HG03095 (cell line): ENCODE data around the gene CAMTA1.

Experiments used
- ATAC-seq: cut with Tn5 transposase; IDR thresholded peaks from one replicate; pipeline ENCODE4 v1.9.1; 2021; ENCODE audit warnings: moderate library complexity; ENCODE audit not compliant: unreplicated experiment

The CAMTA1 gene

DNA sequence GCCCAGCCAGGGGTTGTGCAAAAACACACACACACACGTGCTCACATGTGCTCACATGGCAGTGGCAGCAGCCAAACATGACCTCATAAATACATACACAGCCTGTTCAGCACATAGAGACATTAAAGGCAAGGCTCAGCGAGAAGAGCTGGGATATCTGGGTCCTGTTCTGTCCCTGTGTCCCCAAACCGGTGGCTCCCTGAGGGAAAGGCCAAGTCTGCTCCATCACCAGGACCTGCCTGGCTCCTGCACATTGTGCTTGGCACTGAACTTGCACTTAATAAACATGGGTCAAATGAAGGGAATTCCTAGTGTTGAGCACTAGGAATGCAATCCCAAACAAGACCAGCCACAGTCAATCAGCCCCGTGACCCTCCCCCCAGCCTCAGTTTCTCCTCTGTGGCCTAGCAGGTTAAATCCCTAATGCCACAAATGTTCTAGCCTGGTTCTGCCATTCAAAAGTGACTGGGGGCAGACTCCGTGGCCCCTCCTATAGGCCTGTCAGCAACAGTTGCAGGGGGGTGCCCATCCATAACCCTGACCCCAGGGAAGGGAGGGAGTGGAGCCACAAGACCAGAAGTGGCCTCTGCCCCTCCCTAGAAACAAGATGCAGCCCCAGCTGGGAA is 825.0 kb downstream of the CAMTA1 start:
- ATAC-seq: no peak

DNA sequence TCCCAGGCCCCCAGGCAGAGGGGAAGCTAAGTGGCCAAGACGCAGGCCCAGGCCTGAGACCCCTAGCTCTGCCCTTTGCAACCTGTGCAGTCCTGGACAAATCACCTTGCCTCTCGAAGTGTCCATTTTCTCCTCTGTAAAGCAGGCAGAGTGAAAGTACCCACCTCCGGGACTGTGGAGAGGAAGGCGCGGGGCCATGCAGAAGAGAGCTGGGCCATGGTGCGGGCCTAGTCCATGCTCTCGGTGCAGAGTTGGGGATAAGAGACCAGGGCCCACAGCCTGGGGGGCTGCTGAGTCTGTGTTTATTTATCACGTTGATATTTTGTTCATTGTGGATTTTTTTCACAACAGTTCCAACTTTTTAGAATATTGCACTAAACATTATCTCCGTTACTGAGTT is 825.7 kb downstream of the CAMTA1 start:
- no peak for ATAC-seq

DNA sequence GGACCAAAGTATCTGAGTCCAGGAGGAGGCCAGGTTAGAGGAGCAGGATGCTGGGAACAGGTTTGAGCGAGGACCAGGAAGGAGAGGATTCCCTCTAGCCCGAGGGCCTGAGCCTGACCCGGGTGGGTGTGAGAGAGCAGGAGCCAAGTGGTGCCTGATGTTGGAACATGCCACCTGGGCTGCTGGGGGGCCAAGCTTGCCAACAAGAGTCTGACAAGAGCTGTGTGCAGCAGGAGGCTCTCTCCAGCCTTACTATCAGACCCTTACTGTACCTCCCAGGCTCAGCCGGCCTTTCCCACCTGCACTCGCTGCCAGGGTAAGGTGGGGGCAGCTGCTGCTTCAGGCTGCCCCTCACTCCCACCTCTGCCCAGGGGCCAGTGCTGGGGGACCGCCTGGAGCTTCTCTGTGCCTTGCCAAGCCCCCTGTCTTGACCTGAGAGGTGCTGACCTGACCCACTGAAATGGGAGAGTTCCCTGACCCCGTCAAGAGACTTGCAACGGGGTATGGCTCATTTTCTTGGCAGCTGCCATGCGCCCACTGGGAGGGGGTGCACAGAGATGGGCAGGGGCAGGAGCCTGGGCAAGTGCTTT is 826.3 kb downstream of the CAMTA1 start:
- no peak for ATAC-seq

DNA sequence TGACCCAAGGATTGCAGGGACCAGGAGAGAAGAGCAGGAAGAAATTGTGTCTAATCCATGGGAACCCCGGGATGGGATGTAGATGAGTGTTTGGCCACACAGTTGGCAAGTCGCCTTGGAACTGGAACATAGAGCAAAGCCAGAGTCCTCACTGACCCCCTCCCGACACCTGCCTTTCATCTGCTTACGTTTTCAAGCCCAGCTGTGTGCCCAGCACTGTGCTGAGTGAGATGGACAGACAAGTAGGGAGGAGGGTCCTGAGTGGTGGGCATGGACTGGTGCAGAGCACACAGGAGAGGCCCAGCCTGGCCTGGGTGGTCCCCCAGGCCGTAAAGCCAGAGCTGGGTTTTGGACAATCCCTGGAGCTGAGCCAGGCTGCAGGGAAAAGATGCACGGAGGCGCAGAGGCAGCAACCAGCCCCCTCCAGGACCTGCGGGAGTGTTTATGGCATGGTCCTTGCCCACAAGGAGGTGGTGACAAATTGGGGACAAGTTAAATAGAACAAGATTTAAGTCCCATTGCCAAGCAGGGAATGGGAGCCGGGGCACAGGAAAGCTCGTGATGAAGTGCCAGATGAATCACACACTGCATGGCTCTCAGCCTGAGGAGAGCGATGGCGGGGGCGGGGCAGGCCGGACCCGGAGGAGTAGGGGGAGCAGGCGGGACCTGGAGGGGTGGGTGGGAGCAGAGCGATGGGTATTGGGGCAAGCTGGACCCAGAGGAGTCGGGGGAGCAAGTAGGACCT is 828.0 kb downstream of the CAMTA1 start:
- no peak for ATAC-seq

DNA sequence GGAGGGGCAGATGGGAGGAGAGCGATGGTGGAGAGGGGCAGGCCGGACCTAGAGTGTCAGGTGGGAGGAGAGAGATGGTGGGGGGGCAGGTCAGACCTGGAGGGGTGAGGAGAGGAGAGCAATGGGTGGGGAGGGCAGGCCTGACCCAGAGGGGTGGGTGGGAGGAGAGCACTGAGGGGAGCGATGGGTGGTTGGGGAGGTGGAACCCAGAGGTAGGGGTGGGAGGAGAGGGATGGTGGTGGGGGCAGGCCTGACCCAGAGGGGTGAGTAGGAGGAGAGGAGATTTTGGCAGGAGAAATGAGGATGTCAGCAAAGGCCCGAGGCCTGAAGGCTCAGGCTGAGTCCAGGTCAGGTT is 828.6 kb downstream of the CAMTA1 start:
- ATAC-seq: no peak

DNA sequence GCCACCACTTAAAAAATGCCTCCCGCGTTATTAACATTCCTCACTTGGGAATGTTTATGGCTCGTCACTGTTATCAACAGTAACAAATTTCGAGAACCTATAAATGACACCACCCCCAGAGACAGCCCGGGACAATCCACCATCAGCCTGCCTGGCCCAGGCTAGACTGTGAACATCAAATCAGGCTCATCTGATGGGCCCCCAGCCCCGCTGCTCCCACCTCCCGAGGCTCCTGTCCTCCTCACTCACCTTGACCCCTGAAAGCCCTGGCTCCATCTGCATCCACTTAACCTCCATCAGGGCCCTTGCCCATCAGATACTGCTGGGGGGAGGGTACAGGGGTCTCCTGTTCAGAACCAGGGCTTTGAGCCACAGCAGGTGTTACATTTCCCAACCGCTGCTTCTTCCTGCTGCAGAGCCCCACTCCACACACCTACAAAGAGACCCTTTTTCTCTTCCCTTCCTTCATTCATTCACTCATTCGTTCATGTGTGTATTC is 829.4 kb downstream of the CAMTA1 start:
- ATAC-seq: no peak

DNA sequence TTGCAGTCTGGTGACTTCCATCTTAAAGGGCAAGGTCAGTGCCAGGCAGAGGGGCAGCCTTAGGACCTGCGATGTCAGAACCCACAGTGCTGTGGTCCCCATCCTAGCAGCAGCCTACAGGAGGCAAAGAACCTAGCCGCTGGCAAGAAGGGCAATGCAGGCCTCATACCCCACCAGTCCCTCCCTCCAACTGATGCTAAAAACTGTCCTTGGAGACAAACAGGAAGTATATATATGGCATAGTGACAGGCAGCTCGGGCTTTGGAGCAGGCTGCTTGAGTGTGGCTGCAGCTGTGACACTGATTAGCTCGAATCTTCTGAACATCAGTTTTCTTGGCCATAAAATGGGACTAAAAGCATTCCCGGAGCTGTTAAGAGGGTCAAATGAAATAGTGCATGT is 829.9 kb downstream of the CAMTA1 start:
- ATAC-seq: no peak

DNA sequence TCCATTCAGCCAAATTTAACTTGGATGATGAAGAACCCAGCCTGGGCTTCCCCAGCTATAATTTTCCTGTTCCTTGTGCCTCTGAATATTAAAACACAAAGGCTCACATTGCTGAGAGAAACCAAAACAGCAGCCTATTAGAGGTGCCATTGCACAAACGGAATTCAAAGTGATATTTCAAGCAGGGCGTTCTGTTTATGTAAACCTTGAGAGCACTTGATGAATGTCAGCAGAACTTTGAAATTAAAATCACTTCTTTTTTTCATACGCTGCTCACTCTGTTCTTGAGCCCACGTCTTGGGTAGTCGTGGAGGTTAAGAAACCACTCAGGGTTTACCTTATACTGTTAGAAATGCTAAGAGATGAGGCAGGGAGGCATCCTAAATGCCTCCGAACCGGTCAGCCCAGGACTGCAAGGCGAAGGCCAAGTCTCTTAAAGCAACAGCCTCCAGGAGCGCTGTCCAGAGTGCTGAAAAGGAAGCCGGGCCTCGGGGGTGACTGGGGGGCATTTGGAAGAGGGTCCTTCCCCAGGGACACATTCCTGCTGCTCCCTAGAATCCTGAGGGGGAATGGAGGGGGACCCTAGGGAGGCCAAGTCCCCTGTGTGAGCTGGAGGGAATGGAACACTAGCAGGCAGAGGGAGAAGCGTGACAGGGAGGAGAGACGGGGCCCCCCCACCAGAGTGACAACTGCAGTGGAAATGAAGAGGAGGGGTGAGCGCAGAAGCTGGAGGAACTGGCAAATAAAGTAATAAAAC is 831.0 kb downstream of the CAMTA1 start:
- no peak for ATAC-seq

DNA sequence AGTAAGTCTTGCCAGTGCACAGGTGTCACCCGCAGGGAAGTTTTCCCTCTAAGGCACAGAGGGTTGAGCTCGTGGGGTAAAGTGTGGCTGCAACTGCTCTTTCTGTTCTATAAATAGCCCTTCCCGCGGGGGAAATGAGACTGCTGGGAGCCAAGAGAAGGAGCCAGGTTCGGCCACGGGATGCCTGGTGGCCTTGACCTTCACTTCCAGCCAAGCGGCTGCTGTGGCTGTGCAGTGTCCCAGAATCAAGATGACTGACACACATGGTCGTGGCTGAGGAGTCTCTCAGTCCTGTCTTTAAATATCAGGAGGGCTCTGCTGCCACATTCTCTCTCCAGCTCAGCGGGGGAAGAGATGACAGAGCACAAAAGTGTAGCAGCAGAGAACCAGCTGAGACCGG is 831.7 kb downstream of the CAMTA1 start:
- no peak for ATAC-seq

DNA sequence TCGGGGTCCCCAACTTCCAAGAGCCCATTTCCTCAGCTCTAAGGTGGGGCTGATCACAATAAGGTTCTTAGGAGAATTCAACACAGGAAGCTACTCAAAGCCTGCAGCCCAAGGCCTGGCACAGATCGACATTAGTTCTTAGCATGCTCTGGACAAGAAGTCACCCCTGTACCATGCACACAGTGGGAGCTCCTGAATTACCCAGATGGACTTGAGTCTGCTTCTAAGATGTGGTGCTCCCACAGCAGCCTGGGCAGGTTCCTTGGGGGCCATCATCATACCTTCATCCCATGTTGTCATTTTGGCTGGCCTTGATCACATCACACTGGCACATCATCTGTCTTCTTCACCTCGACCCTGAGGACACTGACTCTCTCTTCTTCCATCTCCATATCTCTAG is 832.6 kb downstream of the CAMTA1 start:
- no peak for ATAC-seq

DNA sequence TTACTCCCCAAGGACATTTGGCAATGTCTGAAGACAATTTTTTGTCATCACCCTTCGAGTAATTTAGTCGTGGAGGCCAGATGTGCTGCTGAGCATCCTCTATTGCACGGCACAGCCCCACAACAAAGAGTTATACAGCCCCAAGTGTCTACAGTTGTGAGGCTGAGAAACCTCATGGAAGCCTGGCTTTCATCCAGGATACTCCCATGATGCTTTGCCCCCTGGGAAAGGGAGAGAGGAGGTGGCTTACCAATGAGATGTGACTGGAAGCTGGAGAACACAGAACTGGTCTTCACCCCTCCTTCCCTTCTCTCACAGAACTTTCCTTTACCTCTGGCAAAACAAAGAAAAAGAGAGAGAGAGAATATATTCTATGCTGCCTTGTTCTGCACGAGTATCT is 834.9 kb downstream of the CAMTA1 start:
- no peak for ATAC-seq

DNA sequence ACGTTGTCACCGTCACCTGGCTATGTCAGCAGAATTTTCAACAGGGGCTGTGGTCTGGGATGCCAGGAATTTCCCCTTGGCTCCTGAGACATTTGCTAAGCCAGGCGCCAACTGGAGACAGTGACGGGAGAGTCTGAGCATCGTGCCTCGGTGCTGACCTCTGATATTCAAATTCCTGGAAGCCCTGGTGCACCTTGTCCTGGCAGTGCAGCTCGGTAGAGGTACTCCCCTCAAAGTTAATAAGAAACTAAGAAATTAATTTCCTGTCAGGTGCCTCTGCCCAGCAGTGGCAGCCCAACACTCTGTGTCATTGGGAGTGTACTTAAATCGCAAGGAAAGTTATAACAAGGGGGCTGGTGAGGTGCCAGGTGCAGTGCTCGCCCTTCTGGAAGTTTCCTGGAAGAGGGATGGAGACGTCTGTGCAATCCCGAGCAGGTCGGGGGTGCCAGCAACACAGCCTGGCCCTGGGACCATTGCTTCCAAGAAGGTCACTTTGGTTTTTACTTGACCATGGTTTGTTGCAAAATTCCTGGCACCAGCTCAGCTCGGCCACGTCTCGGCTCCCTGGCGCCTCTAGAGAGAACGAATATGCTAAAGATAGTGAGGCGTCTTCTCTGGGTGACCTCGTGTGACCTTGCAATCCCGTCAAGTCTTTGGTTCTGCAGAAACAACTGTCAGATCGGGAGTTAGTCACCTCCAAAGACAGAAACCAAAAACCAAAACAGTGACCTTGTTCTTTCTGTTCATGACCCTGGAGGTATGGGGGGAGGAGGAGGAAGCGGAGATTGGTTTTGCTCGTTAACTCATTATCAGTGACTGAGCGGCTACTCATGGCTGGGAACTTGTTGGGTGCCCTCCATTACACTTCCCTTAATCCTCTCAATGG is 836.3 kb downstream of the CAMTA1 start:
- no peak for ATAC-seq

DNA sequence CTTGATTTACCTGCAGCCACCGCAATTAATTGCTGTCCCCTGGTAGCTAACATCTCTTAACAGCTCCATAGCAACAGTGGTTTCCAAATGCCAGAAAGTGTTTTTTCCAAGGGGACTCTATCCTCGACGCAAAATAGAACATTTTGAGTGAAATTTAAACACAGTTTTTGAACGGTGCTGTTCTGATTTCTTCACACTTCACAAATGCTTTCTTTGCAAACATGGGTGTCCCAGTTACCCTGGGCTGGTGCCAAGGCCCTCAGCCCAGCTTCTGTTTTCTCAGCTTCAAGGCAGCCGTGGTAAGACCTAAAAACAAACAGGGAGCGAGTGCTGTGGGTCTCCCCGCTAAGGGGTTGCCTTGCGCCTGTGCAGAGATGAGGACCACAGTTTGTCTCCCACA is 838.6 kb downstream of the CAMTA1 start:
- no peak for ATAC-seq

DNA sequence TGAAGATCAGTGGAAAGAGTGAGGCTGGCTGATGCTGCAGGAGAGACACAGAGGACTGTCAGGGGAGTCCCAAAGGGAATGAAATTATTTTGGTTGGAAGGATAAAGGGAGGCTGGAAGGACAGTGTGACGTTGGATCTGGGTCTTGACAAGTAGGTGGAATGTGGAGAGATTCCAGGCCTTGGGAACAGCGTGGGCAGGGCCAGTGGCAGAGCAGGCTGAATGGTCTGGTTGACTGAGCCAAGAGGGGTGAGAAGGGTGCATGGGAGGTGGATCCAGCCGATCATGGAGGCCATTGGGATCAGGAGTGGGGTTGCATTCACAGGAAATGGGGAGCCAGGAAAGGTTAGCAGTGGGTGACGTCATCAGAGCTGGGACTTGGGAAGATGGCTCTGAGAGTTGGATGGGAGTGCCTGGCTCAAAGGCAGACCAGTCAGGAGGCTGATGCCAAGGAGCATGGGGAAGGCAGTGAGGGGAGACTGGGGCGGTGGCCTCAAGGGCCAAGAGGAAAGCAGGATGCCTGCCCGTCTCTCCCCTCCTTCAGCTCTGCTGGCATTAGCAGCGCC is 839.6 kb downstream of the CAMTA1 start:
- ATAC-seq: no peak

DNA sequence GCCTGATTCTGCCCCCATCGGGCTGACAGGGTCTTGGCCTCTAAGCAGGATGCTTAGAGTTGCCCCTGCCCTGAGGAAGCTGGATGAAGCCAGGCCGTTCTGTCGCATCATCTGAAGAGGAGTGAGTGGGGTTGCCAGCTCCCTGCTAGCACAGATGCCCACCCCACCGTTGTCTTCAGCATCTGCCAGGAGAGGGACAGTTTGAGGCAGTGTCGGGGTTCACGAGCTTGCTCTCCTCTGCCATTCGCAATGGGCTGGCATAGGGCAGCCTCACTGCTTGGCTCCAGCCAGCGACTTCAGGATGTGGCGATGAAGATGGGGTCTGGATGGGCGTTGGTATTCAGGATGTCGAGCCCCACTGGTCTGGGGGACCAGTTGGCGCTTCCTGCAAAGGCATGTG is 840.1 kb downstream of the CAMTA1 start:
- ATAC-seq: no peak

DNA sequence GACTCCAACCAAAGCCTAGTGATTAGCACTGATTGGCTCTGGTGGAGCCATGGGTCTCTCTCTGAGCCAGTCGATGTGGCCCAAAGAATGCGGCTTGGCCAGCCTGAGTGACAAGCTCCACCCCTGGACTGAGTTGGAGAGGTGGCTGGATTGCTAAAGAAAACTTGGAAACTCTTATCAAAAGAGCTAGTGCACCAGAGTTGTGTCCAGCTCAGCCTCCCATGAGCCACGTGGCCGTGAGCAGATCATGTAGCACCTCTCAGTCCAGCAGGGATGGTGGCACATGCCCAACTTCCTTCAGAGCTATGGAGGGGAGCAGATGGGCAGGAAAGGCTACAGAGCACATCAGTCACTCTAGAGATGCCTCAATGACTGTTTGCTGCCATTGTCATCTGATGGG is 843.0 kb downstream of the CAMTA1 start:
- ATAC-seq: no peak

DNA sequence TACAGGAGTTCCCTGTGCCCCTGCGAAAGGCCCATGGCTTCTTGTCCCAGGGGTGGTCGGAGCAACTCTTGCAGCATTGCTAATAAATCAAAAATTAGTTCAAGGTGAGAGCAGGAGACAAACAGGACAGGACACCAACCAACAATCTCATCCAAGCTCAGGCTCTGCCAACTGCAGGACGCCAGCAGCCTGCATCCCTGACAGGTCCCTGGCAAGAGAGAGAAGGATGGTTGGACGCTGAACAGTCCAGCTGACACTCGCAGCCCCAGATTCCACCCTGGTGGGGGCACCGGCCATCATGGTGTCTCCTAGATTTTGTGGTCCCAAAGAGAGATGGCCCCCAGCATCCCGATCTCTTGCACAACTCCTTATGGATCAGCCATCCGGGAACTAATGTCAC is 843.8 kb downstream of the CAMTA1 start:
- ATAC-seq: no peak

DNA sequence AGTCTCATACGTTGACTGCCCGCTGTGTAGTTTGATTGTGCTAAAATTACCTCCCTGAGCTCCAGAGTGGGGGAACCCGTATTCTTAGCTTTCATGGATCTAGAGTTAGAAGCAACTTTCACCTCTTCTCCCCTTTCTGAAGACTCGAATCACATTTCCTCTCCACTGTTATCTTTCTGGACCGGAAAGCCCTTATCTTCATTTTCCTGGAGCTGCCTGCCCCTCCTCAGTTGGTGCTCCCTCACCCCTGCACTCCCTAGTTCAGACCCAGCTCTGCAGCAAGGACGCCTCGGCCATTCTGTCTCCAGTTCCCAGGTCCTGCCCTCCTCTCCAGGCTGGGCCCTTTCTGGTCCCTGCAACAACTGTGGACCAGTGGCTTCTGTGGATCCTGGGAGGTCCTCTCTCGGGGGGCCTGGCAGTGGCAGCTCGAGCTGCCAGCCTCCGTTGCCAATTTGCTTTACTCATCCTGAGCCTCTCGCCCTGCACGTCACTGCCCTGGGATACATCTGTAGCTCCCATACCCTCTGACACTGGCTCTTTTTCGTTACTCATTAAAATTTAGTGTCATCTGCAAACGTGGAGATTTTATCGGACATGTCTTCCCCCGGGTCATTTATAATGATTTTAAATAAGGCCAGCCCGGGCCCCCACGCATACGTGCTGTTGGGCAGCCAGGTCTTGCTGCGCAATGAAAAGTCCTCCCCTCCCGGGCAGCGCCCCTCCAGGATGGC is 844.4 kb downstream of the CAMTA1 start:
- ATAC-seq: no peak

DNA sequence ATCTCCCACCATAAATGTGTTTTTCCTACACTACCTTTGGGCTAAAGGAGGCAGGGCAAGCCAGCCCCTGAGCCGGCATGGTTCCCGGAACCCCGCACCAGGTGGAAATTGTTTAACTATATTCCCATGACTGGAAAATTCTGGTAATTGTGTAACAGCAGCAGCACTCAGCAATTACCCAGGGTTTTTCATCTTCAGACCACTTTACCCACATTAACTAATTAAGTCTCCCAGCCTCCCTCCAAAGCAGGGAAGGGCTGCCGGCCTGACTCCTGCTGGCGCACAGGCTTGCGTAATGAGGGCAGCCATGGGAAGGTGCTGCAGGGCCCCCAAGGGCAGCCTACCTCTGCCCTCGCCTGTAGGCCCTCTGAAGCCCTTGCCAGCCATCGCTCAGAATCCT is 845.1 kb downstream of the CAMTA1 start:
- ATAC-seq: no peak

DNA sequence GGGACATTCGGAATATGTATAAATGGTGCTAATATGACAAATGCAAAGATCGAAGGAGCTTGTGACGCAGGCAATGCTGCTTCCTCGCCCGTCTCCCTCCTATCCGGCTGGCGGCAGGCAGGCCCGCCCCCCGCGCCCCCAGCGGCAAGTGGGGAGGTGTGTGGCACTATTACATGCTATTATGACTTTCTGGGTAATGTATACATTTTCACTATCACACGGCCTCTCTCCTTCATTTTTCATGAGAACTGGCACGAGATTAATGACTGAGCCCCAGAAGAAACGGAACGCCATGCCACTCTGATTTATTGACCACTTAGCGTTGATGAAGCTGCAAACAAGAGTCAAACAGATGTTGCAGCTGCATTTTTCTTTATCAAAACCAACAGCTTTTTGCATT is 846.9 kb downstream of the CAMTA1 start:
- no peak for ATAC-seq
